Measurements from ENCODE around the gene FN1. TPM values are rescaled to one million over a fixed set of nuclear protein-coding genes. Genes with fewer than 3 reads are reported as not detected.

Gene FN1
- total RNA-seq, 1 donor from 2014 or later, result 154 TPM

- DNase-seq, result no peak
- Histone ChIP-seq H3K27me3 (ENCODE audit: low read depth) (peaks cover 26% of the 10 kb centered on the region), H3K36me3 (no peaks in the 10 kb centered on the region), H3K4me3 (no peak overlapping the region), H3K4me1 (peaks cover 41% of the 10 kb centered on the region), H3K27ac (replicated peaks) (no peak overlapping the region), H3K9me3 (replicated peaks) (no peaks in the 10 kb centered on the region)
- intact Hi-C loops (cut with micrococcal nuclease), result no loop called here
- TF ChIP-seq, protein P1, sequence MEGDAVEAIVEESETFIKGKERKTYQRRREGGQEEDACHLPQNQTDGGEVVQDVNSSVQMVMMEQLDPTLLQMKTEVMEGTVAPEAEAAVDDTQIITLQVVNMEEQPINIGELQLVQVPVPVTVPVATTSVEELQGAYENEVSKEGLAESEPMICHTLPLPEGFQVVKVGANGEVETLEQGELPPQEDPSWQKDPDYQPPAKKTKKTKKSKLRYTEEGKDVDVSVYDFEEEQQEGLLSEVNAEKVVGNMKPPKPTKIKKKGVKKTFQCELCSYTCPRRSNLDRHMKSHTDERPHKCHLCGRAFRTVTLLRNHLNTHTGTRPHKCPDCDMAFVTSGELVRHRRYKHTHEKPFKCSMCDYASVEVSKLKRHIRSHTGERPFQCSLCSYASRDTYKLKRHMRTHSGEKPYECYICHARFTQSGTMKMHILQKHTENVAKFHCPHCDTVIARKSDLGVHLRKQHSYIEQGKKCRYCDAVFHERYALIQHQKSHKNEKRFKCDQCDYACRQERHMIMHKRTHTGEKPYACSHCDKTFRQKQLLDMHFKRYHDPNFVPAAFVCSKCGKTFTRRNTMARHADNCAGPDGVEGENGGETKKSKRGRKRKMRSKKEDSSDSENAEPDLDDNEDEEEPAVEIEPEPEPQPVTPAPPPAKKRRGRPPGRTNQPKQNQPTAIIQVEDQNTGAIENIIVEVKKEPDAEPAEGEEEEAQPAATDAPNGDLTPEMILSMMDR (IDR thresholded peaks at IDR 0.05; ENCODE audit: borderline replicate concordance), result no peak
Observed at GRCh38 chr2:215439980-215440512, 4.2 kb upstream of the FN1 start.

GRCh38 chr2:215439404-215439803 lies 3.5 kb upstream of the FN1 start:
- TF ChIP-seq, protein P1 (IDR thresholded peaks at IDR 0.05; ENCODE audit: borderline replicate concordance), result no peak
- Histone ChIP-seq H3K27me3 (ENCODE audit: low read depth) (peaks cover 26% of the 10 kb centered on the region), H3K9me3 (replicated peaks) (no peaks in the 10 kb centered on the region), H3K27ac (replicated peaks) (no peak overlapping the region), H3K4me1 (peaks cover 41% of the 10 kb centered on the region), H3K36me3 (no peaks in the 10 kb centered on the region), H3K4me3 (no peak overlapping the region)
- no peak for DNase-seq
- intact Hi-C loops (cut with micrococcal nuclease), result no loop called here

DNA sequence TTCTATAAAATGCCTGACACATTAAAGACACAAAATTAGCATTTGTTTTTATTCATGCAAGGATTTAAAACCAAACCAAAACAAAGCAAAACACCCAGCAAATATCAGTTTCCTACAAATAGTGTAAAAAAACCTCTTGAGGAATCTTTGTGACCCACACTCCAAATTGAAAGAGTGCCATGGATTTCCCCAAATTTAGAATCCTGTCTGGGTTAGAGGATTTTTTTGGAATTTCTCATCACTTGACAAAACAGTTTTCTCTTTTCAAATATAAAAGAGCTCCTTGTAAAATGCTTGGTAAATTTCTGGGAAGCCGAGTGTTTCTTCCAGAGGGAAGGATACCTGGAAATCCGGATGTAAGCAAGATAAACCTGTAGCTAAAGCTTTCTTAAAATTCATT lies 1.7 kb upstream of the FN1 start:
- no peaks in the 10 kb centered on the region for H3K9me3 ChIP-seq (replicated peaks)

DNA sequence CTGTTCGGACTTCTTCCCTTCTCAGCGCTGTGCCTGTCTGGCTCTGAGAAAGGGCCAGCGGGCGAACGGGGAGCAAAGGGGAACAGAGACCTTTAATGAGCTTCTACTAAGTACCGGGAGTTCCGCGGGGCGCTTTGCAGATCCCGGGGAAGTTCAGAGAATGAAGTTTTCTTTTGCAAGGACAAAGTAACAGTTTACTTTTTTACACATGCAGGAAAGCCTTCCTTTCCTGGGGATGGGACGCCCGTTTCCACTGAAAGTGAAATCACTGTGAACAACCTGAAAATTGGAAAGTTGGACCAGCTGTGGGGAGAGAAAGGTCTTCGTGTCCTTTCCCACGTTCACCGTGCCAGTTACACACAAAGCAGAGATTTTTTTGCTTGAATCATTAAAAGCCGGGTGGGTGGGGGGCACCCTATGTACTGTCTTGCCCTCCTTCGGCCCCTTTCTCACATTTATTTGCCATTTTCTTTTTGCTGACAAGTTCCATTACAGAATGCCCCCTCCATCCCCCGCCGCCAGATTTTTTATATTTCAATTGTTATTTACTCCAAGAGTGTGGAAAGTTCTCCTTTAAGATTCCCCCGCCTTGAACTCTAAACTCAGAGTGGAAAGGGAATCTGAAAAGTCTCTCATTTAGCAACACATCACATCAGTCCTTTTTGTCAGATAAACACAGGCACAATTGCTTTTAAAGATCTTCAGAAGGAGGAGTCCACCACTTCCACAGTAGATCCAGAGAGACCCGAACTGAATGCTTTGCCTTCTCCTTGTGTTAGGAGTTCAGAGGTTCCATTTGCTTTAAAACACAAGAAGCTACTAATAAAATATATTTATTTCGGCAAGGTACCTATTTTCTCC lies 1.1 kb upstream of the FN1 start:
- Histone ChIP-seq H3K9me3 (replicated peaks) (no peaks in the 10 kb centered on the region), H3K4me1 (peaks cover 36% of the 10 kb centered on the region), H3K27ac (replicated peaks) (peak overlapping the region; percentile 91), H3K4me3 (peak overlapping the region; percentile 77), H3K36me3 (peaks cover 5% of the 10 kb centered on the region), H3K27me3 (ENCODE audit: low read depth) (peaks cover 26% of the 10 kb centered on the region)
- TF ChIP-seq, protein P1 (IDR thresholded peaks at IDR 0.05; ENCODE audit: borderline replicate concordance), result no peak
- DNase-seq, result no peak
- intact Hi-C loops (cut with micrococcal nuclease), result no loop called here

More for the DNA sequence above, 1.7 kb upstream of the FN1 start:
- Histone ChIP-seq H3K4me1 (peaks cover 41% of the 10 kb centered on the region), H3K36me3 (peaks cover 5% of the 10 kb centered on the region), H3K27ac (replicated peaks) (peak overlapping the region; percentile 91), H3K27me3 (ENCODE audit: low read depth) (peaks cover 26% of the 10 kb centered on the region), H3K4me3 (peak overlapping the region; percentile 77)
- DNase-seq, result no peak
- intact Hi-C loops (cut with micrococcal nuclease), result no loop called here
- TF ChIP-seq, protein P1 (IDR thresholded peaks at IDR 0.05; ENCODE audit: borderline replicate concordance), result no peak

DNA sequence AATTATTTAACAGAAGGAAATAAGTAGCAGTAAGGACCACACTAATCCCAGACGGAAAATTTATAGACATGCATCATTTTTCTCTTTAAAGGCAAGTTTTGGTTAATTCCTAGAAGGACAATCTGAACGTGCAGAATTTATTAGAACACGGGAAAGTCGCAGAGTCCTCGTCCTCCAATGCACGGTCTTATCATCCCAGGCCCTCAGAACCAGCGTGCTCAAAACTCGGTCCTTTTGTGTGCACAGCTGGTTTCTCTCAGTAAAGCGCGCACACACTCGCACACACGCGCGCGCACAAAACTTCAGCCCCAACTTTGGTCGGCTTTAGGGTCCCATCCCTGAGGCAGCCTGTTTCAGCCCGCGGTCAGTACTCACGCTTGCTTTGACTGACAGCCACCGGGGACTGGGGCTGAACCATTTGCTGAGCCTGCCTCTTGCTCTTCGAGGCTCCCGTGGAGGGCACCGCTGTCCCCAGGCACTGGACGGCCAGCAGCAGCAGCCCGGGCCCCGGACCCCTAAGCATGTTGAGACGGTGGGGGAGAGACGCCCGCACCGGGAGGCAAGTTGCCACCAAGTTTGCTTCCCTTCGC lies 493 bp downstream of the FN1 start:
- Histone ChIP-seq H3K4me1 (peaks cover 39% of the 10 kb centered on the region), H3K4me3 (peak overlapping the region; percentile 77), H3K9me3 (replicated peaks) (no peaks in the 10 kb centered on the region), H3K27me3 (ENCODE audit: low read depth) (peaks cover 26% of the 10 kb centered on the region), H3K36me3 (peaks cover 11% of the 10 kb centered on the region), H3K27ac (replicated peaks) (peak overlapping the region; percentile 91)
- TF ChIP-seq, protein P1 (IDR thresholded peaks at IDR 0.05; ENCODE audit: borderline replicate concordance), result no peak
- intact Hi-C loops (cut with micrococcal nuclease), result no loop called here
- peak; percentile 33 for DNase-seq
